ENCODE results near the gene MX1.

MX1 gene

GRCh38 chr21:41435706-41436105 lies 9.7 kb downstream of the MX1 start:
- no peak for DNase-seq

GRCh38 chr21:41437729-41438128 lies 11.7 kb downstream of the MX1 start:
- DNase-seq = no peak

GRCh38 chr21:41438425-41439113 lies 12.5 kb downstream of the MX1 start:
- DNase-seq = no peak

- DNase-seq = no peak
Measured at GRCh38 chr21:41439248-41439647, 13.2 kb downstream of the MX1 start.

GRCh38 chr21:41441546-41441945 lies 15.5 kb downstream of the MX1 start:
- DNase-seq = no peak

GRCh38 chr21:41442481-41443186 lies 16.6 kb downstream of the MX1 start:
- DNase-seq = no peak

GRCh38 chr21:41443562-41443961 lies 17.5 kb downstream of the MX1 start:
- no peak for DNase-seq

- no peak for DNase-seq
Measured at GRCh38 chr21:41444703-41445464, 18.8 kb downstream of the MX1 start.

- no peak for DNase-seq
Measured at GRCh38 chr21:41445465-41445862, 19.4 kb downstream of the MX1 start.

- no peak for DNase-seq
Measured at GRCh38 chr21:41446586-41446985, 20.5 kb downstream of the MX1 start.

- no peak for DNase-seq
Measured at GRCh38 chr21:41447356-41447755, 21.3 kb downstream of the MX1 start.

- DNase-seq = no peak
Measured at GRCh38 chr21:41449613-41450012, 23.6 kb downstream of the MX1 start.

GRCh38 chr21:41451753-41452676 lies 26.0 kb downstream of the MX1 start:
- DNase-seq = no peak

- no peak for DNase-seq
Measured at GRCh38 chr21:41453198-41453597, 27.2 kb downstream of the MX1 start.

GRCh38 chr21:41453761-41454160 lies 27.7 kb downstream of the MX1 start:
- DNase-seq = no peak

GRCh38 chr21:41458121-41458520 lies 32.1 kb downstream of the MX1 start:
- no peak for DNase-seq

GRCh38 chr21:41458559-41458958 lies 32.5 kb downstream of the MX1 start:
- no peak for DNase-seq

GRCh38 chr21:41459884-41460534 lies 34.0 kb downstream of the MX1 start:
- no peak for DNase-seq

- DNase-seq = peak; percentile 63
Measured at GRCh38 chr21:41460578-41461527, 34.8 kb downstream of the MX1 start.

GRCh38 chr21:41465176-41465781 lies 39.2 kb downstream of the MX1 start:
- no peak for DNase-seq

Measured in inflammatory macrophage treated with lipopolysaccharide for 4 hours (primary cell).